HepG2 (cell line): ENCODE results near the gene TPBG.

Experiments used
- ATF4 ChIP-seq, 2 experiments: fragments of 450-650 bp in 1 of 2; sonication (generic) in 1 of 2; formaldehyde crosslinking; IDR thresholded peaks; 2 replicates each; pipeline versions ENCODE4 v1.5.0 to v1.8.0; 2020 to 2022; ENCODE audit warnings: mild to moderate bottlenecking in 1 of 2, missing genetic modification reagents in 1 of 2
- CTCF ChIP-seq: sonication (generic); formaldehyde crosslinking; IDR thresholded peaks from 2 replicates; pipeline ENCODE4 v1.5.0; 2020; ENCODE audit warnings: mild to moderate bottlenecking, missing genetic modification reagents, moderate library complexity
- FOXK2 ChIP-seq: fragments of 450-650 bp; IDR thresholded peaks from 2 replicates; pipeline ENCODE4 v1.6.1; 2016
- GABPA ChIP-seq, 2 experiments: IDR thresholded peaks; 2 replicates each; pipeline ENCODE4 v1.6.1; 2011 to 2016; ENCODE audit warnings: low read depth in 2 of 2, low read length in 1 of 2, missing biosample characterization in 1 of 2, missing genetic modification characterization in 1 of 2
- KDM3A ChIP-seq: IDR thresholded peaks from 2 replicates; pipeline ENCODE4 v1.6.1; 2018; ENCODE audit warnings: low read depth, missing compliant biosample characterization
- TBX3 ChIP-seq: fragments of 450-650 bp; IDR thresholded peaks from 2 replicates; pipeline ENCODE4 v1.6.1; 2017; ENCODE audit warnings: antibody characterized with exemption, mild to moderate bottlenecking, inconsistent platforms, borderline replicate concordance
- TCF7L2 ChIP-seq: IDR thresholded peaks from 2 replicates; pipeline ENCODE4 v1.6.1; 2011; ENCODE audit warnings: mild to moderate bottlenecking, low read depth, low read length, moderate library complexity
- YY1 ChIP-seq: IDR thresholded peaks from 2 replicates; pipeline ENCODE4 v1.6.1; 2011; ENCODE audit warnings: low read length, low read depth, moderate library complexity, mild to moderate bottlenecking; ENCODE audit not compliant: insufficient read depth, insufficient replicate concordance
- ZNF703 ChIP-seq: sonication (generic); formaldehyde crosslinking; IDR thresholded peaks from 2 replicates; pipeline ENCODE4 v1.5.1; 2020; ENCODE audit warnings: missing genetic modification reagents, mild to moderate bottlenecking, moderate library complexity, borderline replicate concordance
- ZNF780A ChIP-seq: sonication (generic); formaldehyde crosslinking; IDR thresholded peaks from 2 replicates; pipeline ENCODE4 v1.8.0; 2022; ENCODE audit warnings: mild to moderate bottlenecking, missing genetic modification reagents, moderate library complexity
- ZSCAN29 ChIP-seq: sonication (generic); formaldehyde crosslinking; conservative IDR thresholded peaks from 2 replicates; pipeline ENCODE4 v1.4.0; 2020; ENCODE audit warnings: mild to moderate bottlenecking, missing genetic modification reagents

GRCh38 chr6:82353848-82354247 lies 9.8 kb upstream of the TPBG start:
- TF ChIP-seq YY1: no peak
- no peak for TF ChIP-seq FOXK2
- no peak for TF ChIP-seq GABPA (IDR thresholded peaks at IDR 0.05; ENCODE audit: low read depth, low read length)
- no peak for TF ChIP-seq GABPA (CRISPR knock-in tag; IDR thresholded peaks at IDR 0.05; ENCODE audit: low read depth)
- no peak for TF ChIP-seq KDM3A
- no peak for TF ChIP-seq TBX3
- TF ChIP-seq ZSCAN29 (CRISPR knock-in tag): no peak
- no peak for TF ChIP-seq ZNF703 (CRISPR knock-in tag)
- no peak for TF ChIP-seq ATF4 (CRISPR knock-in tag; IDR thresholded peaks at IDR 0.05)
- TF ChIP-seq TCF7L2: no peak
- no peak for TF ChIP-seq CTCF
- no peak for TF ChIP-seq ZNF780A (CRISPR knock-in tag)
